Omental fat pad (tissue), 4 donors: Measurements from ENCODE around the gene RAVER2. TPM values are rescaled to one million over a fixed set of nuclear protein-coding genes. Genes with fewer than 3 reads are reported as not detected.
"Not testable (repeated sequence)": the region's sequence is repeated elsewhere in the genome, so short reads cannot be mapped to it uniquely, and the experiment has no call there.

Experiments used
- ATAC-seq: fragments of 150-250 bp; one replicate; pipeline ENCODE4 v1.9.1; 2016; ENCODE audit warnings: mild to moderate bottlenecking, moderate library complexity; ENCODE audit not compliant: low FRiP score
- DNase-seq: peaks from one replicate; pipeline ENCODE4 v3.0.0-alpha.2; 2019; ENCODE audit warnings: low spot score
- total RNA-seq, 4 donors: library from RNA; depleted of rRNA; stranded (reverse); fragments of >200 nt; gene quantifications; one replicate each; pipeline ENCODE4 v1.1.0, GENCODE V29; 2016
- TF ChIP-seq, protein P1 (sequence below), 3 donors: fragments of 450-650 bp; IDR thresholded peaks; one replicate each; pipeline ENCODE4 v1.5.1; 2016 to 2017; ENCODE audit warnings: antibody characterized with exemption in 3 of 3, mild to moderate bottlenecking in 3 of 3, moderate library complexity in 2 of 3

RAVER2 gene
- total RNA-seq, 4 donors from 2014 or later: 6.6 to 14.3 (median 10.3) TPM

DNA sequence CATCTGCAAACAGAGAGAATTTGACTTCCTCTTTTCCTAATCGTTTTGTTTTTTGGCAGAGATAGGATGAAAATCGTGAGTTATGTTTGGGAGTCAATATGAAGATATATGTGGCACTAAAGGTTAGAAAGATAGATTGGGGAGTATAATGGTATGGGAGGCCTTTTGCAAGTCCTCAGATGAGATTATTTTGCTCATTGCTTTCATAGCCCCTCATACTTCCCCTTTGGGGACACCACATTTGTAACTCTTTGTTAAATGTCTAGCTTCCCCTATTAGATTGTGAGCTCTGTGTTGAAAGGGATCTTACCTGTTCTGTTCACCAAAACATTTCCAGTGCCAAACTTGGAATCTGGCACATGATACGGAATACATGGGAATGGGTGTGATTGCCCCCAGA lies 30.2 kb downstream of the RAVER2 start:
- TF ChIP-seq, protein P1, sequence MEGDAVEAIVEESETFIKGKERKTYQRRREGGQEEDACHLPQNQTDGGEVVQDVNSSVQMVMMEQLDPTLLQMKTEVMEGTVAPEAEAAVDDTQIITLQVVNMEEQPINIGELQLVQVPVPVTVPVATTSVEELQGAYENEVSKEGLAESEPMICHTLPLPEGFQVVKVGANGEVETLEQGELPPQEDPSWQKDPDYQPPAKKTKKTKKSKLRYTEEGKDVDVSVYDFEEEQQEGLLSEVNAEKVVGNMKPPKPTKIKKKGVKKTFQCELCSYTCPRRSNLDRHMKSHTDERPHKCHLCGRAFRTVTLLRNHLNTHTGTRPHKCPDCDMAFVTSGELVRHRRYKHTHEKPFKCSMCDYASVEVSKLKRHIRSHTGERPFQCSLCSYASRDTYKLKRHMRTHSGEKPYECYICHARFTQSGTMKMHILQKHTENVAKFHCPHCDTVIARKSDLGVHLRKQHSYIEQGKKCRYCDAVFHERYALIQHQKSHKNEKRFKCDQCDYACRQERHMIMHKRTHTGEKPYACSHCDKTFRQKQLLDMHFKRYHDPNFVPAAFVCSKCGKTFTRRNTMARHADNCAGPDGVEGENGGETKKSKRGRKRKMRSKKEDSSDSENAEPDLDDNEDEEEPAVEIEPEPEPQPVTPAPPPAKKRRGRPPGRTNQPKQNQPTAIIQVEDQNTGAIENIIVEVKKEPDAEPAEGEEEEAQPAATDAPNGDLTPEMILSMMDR (IDR thresholded peaks at IDR 0.05): no peak
- ATAC-seq: no peak
- no peak for DNase-seq

- not testable (repeated sequence) for DNase-seq, ATAC-seq
Observed at GRCh38 chr1:64782044-64782443, 37.2 kb downstream of the RAVER2 start.

- ATAC-seq, DNase-seq: not testable (repeated sequence)
Observed at GRCh38 chr1:64782848-64783247, 38.0 kb downstream of the RAVER2 start.

DNA sequence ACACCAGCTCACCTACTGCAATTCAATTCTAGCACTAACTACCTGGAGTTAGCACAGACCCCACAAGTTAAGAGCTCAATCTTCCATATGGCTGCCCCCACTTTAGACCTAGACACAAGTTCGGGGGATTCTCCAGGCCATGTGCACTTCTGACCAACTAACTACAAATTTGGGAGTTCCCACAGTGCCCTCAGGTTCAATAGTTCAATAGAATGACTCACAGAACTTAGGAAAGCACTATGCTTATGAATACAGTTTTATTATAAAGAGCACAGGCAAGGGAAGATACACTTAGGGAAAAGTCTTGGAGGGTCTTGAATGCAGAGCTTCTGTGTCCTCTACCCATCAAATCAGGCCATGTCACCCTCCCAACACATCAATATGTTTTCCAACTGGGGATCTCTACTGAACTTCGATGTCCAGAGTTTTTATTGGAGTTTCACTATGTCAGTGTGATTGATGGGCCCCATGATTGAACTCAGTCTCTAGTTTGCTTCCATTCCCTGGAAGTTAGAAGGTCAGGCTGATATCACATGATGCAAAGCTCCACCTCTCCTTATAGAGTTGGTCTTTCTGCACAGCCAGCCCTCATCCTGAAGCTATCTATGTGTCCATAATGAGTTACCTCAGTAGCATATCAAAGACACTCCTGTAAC lies 46.1 kb downstream of the RAVER2 start:
- ATAC-seq: no peak

GRCh38 chr1:64798872-64799271 lies 54.0 kb downstream of the RAVER2 start:
- TF ChIP-seq, protein P1 (IDR thresholded peaks at IDR 0.05): no peak
- ATAC-seq (no peak), DNase-seq (no peak)

More for the DNA sequence above, 46.1 kb downstream of the RAVER2 start:
- no peak for DNase-seq
- TF ChIP-seq, protein P1 (IDR thresholded peaks at IDR 0.05): no peak

GRCh38 chr1:64801851-64802523 lies 57.1 kb downstream of the RAVER2 start:
- TF ChIP-seq, protein P1 (IDR thresholded peaks at IDR 0.05): no peak
- ATAC-seq (no peak), DNase-seq (no peak)

GRCh38 chr1:64809309-64809708 lies 64.4 kb downstream of the RAVER2 start:
- ATAC-seq (no peak), DNase-seq (no peak)
- TF ChIP-seq, protein P1 (IDR thresholded peaks at IDR 0.05): no peak

DNA sequence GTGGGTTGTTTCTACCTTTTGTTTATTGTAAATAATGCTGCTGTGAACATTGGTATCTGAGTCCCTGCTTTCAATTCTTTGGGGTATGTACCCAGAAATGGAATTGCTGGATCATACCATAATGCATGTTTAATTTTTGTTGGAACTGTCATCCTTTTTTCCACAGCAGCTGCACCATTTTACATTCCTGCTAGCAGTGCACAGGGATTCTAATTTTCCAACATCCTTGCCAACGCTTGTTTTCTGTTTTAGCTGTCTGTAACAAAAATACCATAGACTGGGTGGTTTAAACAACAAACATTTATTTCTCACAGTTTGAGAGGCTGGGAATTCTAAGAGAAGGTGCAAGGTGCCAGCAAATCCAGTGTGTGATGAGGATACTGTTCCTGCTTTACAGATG lies 65.1 kb downstream of the RAVER2 start:
- no peak for DNase-seq
- ATAC-seq: no peak
- TF ChIP-seq, protein P1 (IDR thresholded peaks at IDR 0.05): no peak
